ENCODE data around the gene KMT5C. TPM values are rescaled to one million over a fixed set of nuclear protein-coding genes. Genes with fewer than 3 reads are reported as not detected.

Gene KMT5C
- total RNA-seq, 4 donors from 2014 or later = 16.5 to 25.4 (median 20.3) TPM

GRCh38 chr19:55355213-55355821 lies 15.6 kb downstream of the KMT5C start:
- TF ChIP-seq CTCF (IDR thresholded peaks at IDR 0.05) (no peak), POLR2A (IDR thresholded peaks at IDR 0.05) (no peak)
- intact Hi-C loops (cut with DNase I; ENCODE audit: low total_unique reads) = no loop called here
- WGBS, 2 donors = 16 to 17% methylated on average over 12 to 13 of the region's 13 CpGs
- DNase-seq (ENCODE audit: low spot score in 2 of 2) = no peak
- H3K4me3 ChIP-seq (ENCODE audit: low read depth, poor library complexity, severe bottlenecking) = no peak overlapping the region

- intact Hi-C loops (cut with DNase I; ENCODE audit: low total_unique reads) = no loop called here
- no peak overlapping the region for H3K4me3 ChIP-seq (ENCODE audit: low read depth, poor library complexity, severe bottlenecking)
- no peak for TF ChIP-seq POLR2A (IDR thresholded peaks at IDR 0.05)
- no peak for DNase-seq (ENCODE audit: low spot score in 2 of 2)
- WGBS, 2 donors = 86 to 90% methylated on average over 16 to 19 of the region's 19 CpGs
Measured at GRCh38 chr19:55358493-55358892, 18.8 kb downstream of the KMT5C start.

DNA sequence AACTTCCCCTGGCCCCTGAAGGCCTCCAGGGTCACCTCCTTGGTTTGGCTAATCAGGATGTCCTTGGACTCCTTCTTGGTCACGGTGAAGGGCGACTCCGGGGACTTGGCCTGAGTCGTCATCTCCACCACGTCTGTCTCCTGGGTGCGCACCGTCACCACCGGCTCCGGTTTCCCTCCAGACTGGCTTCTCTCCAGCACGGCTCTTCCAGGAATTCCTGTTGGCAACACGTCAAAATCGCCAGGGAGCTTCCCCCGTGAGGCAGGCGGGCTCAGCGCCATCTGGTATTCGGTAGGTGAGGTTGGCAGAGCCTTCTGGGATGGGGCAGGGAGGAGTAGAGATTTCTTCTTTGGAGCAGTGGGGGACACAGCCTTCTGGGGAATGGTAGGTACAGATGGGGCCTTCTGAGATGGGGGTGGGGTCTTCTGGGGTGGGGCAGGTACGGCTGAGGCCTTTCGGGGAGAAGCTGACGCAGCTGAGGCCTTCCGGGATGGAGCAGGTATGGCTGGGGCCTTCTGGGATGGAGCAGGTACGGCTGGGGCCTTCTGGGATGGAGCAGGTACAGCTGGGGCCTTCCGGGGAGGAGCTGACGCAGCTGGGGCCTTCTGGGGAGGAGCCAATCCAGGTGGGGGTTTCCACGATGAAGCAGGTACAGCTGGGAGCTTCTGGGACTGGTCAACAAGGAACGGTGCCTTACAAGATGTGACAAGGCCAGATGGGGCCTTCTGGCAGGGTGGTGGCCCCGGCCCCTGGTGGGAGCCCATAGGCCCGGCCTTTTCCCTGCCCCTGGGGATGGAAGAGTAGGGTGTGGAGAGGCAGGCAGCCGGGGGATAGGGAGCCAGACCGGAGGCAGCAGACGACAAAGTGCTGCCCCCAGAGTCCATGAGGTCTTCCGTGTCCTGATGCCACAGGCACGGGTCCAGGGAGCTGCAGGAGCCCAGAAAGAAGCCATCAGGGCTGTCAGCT lies 19.6 kb downstream of the KMT5C start:
- WGBS, 2 donors = 67 to 77% methylated on average over 30 to 32 of the region's 32 CpGs
- no peak overlapping the region for H3K4me3 ChIP-seq (ENCODE audit: low read depth, poor library complexity, severe bottlenecking)
- DNase-seq (ENCODE audit: low spot score in 2 of 2) = no peak
- intact Hi-C loops (cut with DNase I; ENCODE audit: low total_unique reads) = no loop called here
- TF ChIP-seq POLR2A (IDR thresholded peaks at IDR 0.05) (no peak), CTCF (IDR thresholded peaks at IDR 0.05) (no peak)

- 91% methylated on average over 16 of the region's 16 CpGs for WGBS, 2 donors
- intact Hi-C loops (cut with DNase I; ENCODE audit: low total_unique reads) = no loop called here
- H3K4me3 ChIP-seq (ENCODE audit: low read depth, poor library complexity, severe bottlenecking) = no peak overlapping the region
- TF ChIP-seq POLR2A (IDR thresholded peaks at IDR 0.05) (no peak), CTCF (IDR thresholded peaks at IDR 0.05) (no peak)
- DNase-seq (ENCODE audit: low spot score in 2 of 2) = no peak
Measured at GRCh38 chr19:55360902-55361301, 21.2 kb downstream of the KMT5C start.

- 73 to 89% methylated on average over 37 to 38 of the region's 38 CpGs for WGBS, 2 donors
- DNase-seq (ENCODE audit: low spot score in 2 of 2) = no peak
- intact Hi-C loops (cut with DNase I; ENCODE audit: low total_unique reads) = no loop called here
- TF ChIP-seq POLR2A (IDR thresholded peaks at IDR 0.05) (no peak), CTCF (IDR thresholded peaks at IDR 0.05) (no peak)
- no peak overlapping the region for H3K4me3 ChIP-seq (ENCODE audit: low read depth, poor library complexity, severe bottlenecking)
Measured at GRCh38 chr19:55362174-55362989, 22.7 kb downstream of the KMT5C start.
